Pulmonary artery endothelial cell (primary cell): ENCODE results near the gene DMXL1. TPM values are rescaled to one million over a fixed set of nuclear protein-coding genes. Genes with fewer than 3 reads are reported as not detected.

ENCODE experiments used
- DNase-seq: peaks from one replicate; pipeline ENCODE4 v3.0.0-alpha.2; 2011; ENCODE audit warnings: low read depth, low spot score
- total RNA-seq: library from RNA; depleted of rRNA; stranded (reverse); fragments of >200 nt; gene quantifications from 2 replicates; pipeline ENCODE4 v1.2.3, GENCODE V29; 2014

The DMXL1 gene
- total RNA-seq, 1 donor from 2014 or later, result 21.7 TPM

GRCh38 chr5:119269061-119269944 lies 198.4 kb downstream of the DMXL1 start:
- peak; percentile 27 for DNase-seq

DNA sequence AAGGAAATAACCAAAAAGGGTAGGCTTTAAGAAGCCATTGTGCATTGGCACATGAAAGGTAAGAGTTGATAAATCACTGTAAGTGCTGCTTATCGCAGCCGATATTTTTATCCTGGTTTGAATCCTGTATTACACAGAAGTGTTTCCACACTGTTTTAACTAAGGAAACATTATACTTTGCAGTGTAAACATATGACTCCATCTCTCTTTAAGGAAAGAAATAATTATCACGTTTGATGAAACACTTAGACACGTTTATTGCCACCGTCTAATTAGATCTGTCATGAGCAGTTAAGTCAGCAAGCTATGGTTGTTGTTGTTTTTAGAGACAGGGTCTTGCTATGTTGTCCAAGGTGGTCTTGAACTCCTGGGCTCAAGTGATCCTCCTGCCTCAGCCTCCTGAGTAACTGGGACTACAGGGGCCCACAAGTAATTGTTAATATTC lies 199.3 kb downstream of the DMXL1 start:
- DNase-seq, result no peak

- DNase-seq, result no peak
Observed at GRCh38 chr5:119270960-119271757, 200.3 kb downstream of the DMXL1 start.

- no peak for DNase-seq
Observed at GRCh38 chr5:119271758-119272730, 201.2 kb downstream of the DMXL1 start.

DNA sequence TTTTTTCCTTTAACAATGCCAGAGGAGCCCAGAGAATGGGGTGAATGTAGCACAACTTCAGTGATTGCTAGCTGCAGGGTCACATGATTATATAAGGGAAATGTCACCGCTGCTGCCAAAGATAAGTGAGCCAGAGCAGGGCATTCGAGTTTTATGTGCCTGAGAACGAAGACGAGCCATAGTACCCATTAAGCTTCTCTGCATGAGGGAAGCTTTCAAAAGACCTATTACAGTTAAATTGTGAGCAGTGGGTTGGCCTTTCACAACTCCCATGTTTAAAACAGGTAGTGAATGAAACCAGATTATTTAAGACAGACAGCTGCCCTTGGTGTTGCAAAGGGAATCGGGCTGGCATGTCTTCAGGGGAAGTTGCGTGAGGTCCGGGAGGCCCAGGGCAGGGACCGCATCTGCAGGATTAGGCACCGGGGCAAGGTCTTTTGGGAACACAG lies 202.5 kb downstream of the DMXL1 start:
- no peak for DNase-seq

DNA sequence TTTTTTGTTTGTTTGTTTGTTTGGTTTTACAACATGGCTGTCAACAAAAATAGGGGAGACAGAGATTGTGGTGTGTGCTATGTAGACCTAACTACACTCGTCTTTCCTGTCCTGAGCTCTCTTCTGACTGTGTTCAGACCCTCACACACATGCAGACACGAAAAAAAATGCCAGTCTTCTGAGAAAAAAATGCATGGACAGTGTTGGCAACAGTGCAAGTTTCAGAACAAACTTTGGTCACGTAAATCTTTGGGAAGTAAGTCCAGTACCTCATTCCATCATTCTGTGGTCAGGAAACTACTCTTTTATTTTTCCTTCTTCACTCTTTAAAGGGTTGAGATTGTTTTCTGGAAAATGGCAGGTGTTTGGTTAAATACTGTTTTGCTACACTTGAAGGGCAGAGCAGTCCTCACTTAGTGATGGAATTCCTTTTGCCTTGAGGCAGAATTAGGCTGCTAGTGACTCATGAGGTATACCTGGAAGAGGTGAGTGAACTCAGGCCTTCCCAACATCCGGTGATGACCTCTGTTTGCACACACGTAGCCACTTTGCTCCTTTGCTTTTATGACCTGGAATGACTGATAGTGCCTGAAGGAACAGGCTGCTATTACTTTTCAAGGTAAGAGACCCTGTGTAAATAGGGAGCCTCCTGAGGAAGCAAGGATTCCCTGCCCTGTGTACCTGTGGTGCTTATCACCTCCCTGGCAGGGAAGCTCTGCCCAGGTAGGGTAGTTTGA lies 203.3 kb downstream of the DMXL1 start:
- DNase-seq, result no peak

DNA sequence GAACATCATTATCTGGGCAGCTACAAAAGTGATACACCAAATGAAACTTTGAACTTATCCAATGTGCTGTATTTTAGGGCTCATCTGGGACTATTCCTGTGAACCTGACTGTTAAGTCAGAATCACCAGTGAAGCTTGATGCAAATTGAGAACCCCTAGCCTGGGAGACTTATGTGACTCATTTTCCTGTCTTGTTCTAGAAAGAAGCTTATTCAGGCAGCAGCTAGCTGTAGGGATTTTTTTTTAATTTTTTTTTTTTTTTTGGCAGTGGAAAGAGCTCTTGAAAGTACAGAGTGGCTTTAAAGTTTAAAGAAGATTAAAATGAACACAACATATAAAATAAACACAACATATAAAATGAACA lies 203.9 kb downstream of the DMXL1 start:
- peak; percentile 57 for DNase-seq

DNA sequence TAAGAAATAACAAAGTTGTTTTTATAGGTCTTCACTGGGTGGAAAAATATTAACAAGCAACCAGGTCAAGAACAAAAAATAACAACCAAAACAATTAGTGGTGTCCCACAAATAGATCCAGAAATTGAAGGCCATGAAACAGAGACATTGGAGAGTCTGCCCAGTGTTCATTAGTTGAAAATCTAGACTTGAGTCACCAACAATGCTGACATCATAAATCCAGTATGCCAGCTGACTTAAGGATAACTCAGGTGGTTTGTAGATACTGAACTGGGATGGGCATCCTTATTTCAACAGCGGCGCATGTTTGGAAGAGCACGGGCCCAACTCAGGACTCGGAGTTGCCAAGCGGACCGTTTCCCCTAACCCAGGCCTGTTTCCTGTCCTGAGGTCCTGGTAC lies 204.3 kb downstream of the DMXL1 start:
- no peak for DNase-seq

DNA sequence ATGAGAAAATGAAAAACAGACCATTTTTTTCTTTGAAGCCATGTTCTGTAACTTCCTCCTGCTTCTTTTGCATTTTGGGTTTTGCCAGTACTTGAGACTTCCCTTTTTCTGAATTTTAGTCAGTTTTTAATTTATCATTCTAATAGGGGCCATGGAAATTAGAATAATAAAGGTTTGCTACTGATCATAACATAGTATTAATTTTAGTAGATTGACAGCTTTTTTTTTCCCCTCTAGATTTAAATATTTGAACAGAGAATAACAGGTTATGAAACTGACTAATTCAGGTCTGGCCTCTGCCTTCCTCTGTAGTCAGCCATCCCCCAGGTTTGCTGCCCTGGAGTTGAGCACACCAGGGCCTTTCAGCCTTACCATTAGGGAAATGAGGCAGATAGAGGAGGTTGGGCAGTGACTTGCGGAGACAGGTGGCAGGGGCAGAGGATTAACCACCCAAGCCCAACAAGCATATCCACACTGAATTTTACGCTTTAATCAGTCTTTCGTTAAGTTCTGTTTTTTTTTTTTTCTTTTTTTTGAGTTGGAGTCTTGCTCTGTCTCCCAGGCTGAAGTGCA lies 204.8 kb downstream of the DMXL1 start:
- no peak for DNase-seq

GRCh38 chr5:119276978-119277377 lies 206.1 kb downstream of the DMXL1 start:
- no peak for DNase-seq

DNA sequence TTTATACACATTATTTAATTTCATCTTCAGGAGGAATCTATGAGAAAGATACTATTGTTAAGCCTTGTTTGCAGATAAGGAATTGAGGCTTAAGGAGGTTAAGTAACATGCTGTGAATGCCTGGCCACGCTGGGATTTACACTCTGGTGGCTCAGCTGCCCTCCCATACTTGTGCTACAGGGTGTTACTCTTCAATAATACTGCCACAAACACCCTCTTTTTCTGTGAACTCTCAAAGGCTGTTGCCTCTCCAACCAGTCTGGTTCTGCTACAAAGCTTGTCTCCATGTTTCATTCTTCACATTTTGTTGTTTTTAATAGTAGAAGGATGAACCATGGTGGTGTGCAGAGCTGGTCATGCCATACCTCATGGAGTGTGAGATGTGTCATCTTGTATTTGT lies 208.2 kb downstream of the DMXL1 start:
- DNase-seq, result no peak

GRCh38 chr5:119280380-119280779 lies 209.5 kb downstream of the DMXL1 start:
- DNase-seq, result no peak

DNA sequence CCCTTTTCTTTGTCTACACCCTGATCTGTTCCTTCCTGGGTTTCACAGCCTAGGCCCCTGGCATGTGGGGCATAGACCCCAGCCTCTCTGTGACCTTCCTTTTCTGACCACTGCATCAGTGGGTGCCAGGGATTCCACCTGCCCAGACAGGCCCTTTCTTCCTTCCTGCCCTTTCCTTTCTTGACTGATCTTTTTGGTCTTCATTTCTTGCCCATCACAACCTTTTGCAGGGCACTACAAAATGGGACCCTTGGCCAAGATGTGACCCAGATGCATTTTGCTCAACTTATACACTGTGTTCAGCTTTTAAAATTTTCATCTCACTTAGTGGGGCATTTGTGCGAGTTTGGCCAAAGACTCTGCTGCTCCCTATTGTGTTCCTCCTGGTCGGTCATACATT lies 211.7 kb downstream of the DMXL1 start:
- DNase-seq, result no peak

- DNase-seq, result no peak
Observed at GRCh38 chr5:119284031-119284430, 213.1 kb downstream of the DMXL1 start.

GRCh38 chr5:119285070-119285916 lies 214.4 kb downstream of the DMXL1 start:
- no peak for DNase-seq

- no peak for DNase-seq
Observed at GRCh38 chr5:119286511-119287488, 215.9 kb downstream of the DMXL1 start.

DNA sequence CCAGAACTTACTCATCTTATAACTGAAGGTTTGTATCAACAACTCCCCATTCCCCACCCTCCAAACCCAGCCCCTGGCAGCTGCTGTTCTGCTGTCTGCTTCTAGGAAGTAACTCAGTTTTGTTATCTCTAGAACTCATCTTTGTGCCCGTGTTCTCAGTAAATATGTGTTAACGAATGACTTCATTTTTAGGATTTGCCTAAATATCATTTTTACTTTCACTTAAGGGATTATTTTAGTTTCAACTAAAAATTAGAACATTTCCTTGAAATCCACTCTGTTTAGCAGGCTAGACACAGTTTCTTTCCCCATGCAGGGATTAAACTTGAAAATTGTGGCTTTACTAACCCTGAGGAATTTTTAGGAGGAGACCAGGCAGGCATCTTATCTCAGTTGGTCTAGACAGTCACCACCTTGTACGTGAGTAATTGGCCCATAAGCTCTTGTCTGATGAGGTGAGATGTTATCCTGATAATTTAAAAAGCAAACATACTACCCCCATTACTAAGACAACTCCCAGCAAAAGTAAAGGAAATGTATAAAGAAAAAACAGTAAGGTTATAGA lies 216.7 kb downstream of the DMXL1 start:
- DNase-seq, result no peak
